ENCODE measurements around the gene KRT81. TPM values are rescaled to one million over a fixed set of nuclear protein-coding genes. Genes with fewer than 3 reads are reported as not detected.
"Not testable (repeated sequence)": the region's sequence is repeated elsewhere in the genome, so short reads cannot be mapped to it uniquely, and the experiment has no call there.

Gene KRT81
- total RNA-seq, 4 donors from 2014 or later, result not detected

GRCh38 chr12:52306731-52307130 lies 15.4 kb upstream of the KRT81 start:
- ATAC-seq (ENCODE audit: low FRiP score) (no peak), DNase-seq (ENCODE audit: low spot score) (no peak)
- no peak for TF ChIP-seq CTCF (IDR thresholded peaks at IDR 0.05)

GRCh38 chr12:52305921-52306705 lies 14.8 kb upstream of the KRT81 start:
- no peak for DNase-seq (ENCODE audit: low spot score)
- TF ChIP-seq CTCF (IDR thresholded peaks at IDR 0.05), result no peak
- no peak for ATAC-seq (ENCODE audit: low FRiP score)

- not testable (repeated sequence) for ATAC-seq (ENCODE audit: low FRiP score); DNase-seq (ENCODE audit: low spot score)
Measured at GRCh38 chr12:52304941-52305411, 13.6 kb upstream of the KRT81 start.

- ATAC-seq (ENCODE audit: low FRiP score); DNase-seq (ENCODE audit: low spot score): not testable (repeated sequence)
Measured at GRCh38 chr12:52302242-52302914, 11.0 kb upstream of the KRT81 start.

- DNase-seq (ENCODE audit: low spot score); ATAC-seq (ENCODE audit: low FRiP score): not testable (repeated sequence)
Measured at GRCh38 chr12:52301721-52302120, 10.4 kb upstream of the KRT81 start.

GRCh38 chr12:52300796-52301691 lies 9.7 kb upstream of the KRT81 start:
- no peak for ATAC-seq (ENCODE audit: low FRiP score)
- TF ChIP-seq CTCF (IDR thresholded peaks at IDR 0.05), result no peak
- no peak for DNase-seq (ENCODE audit: low spot score)

- no peak for ATAC-seq (ENCODE audit: low FRiP score)
Measured at GRCh38 chr12:52298677-52299190, 7.4 kb upstream of the KRT81 start.

More at GRCh38 chr12:52298677-52299190, 7.4 kb upstream of the KRT81 start:
- DNase-seq (ENCODE audit: low spot score), result no peak
- no peak for TF ChIP-seq CTCF (IDR thresholded peaks at IDR 0.05)
